ENCODE measurements around the gene RTN3. TPM values are rescaled to one million over a fixed set of nuclear protein-coding genes. Genes with fewer than 3 reads are reported as not detected.
"Not testable (repeated sequence)": the region's sequence is repeated elsewhere in the genome, so short reads cannot be mapped to it uniquely, and the experiment has no call there.

Gene RTN3
- total RNA-seq, 2 experiments from 2014 or later: 46.7 to 47.6 TPM

- DNase-seq: no peak
- Mint-ChIP-seq H3K36me3 (ENCODE audit: low read depth) (no peaks in the 10 kb centered on the region), H3K4me1 (ENCODE audit: low read depth) (peaks cover 34% of the 10 kb centered on the region), H3K9me3 (no peaks in the 10 kb centered on the region), H3K27me3 (ENCODE audit: low read depth) (no peaks in the 10 kb centered on the region), H3K27ac (no peak overlapping the region), H3K4me3 (peak overlapping the region; percentile 91)
- CTCF ChIA-PET: interaction anchor here (0.6 to 2.0 kb wide), 3 partner anchors 10 to 129 kb away, joined by 3 to 8 read pairs (median 6); no protein-coding TSS in a partner anchor
- intact Hi-C loops (cut with micrococcal nuclease): loop anchor here (10.0 kb wide), 1 partner anchor 1129 kb away; no protein-coding TSS in a partner anchor
Observed at GRCh38 chr11:63683133-63683991, 2.1 kb downstream of the RTN3 start.

- H3K27me3 Mint-ChIP-seq (ENCODE audit: low read depth); H3K9me3 Mint-ChIP-seq; H3K4me3 Mint-ChIP-seq; DNase-seq; H3K36me3 Mint-ChIP-seq (ENCODE audit: low read depth); H3K27ac Mint-ChIP-seq: not testable (repeated sequence)
- CTCF ChIA-PET: interaction anchor here (0.7 kb wide), 1 partner anchor 28 kb away, joined by 3 read pairs; no protein-coding TSS in a partner anchor
- H3K4me1 Mint-ChIP-seq (ENCODE audit: low read depth): peaks cover 41% of the 10 kb centered on the region
- intact Hi-C loops (cut with micrococcal nuclease): loop anchor here (10.0 kb wide), 1 partner anchor 1130 kb away; no protein-coding TSS in a partner anchor
Observed at GRCh38 chr11:63685158-63685721, 3.9 kb downstream of the RTN3 start.

DNA sequence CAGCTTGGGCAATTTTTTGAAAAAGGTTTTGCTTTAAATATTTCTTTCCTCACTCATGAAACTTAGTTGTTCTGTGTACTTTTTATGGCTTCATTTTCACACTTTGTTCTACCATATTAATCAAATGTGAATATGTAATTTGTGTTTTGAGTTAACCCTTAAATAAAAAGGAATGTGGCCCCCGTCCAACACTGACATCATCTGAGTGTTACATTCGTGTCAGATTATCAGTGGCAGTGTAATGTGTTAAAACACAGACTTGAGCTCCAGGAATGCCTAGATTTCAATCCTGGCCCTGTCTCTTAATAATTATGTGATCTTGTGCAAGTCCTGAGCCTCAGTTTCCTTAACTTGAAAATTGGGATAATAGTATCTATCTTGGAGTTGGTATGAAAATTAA, 5.6 kb downstream of the RTN3 start:
- no peak for DNase-seq
- Mint-ChIP-seq H3K27ac (no peak overlapping the region), H3K4me1 (ENCODE audit: low read depth) (peaks cover 33% of the 10 kb centered on the region), H3K36me3 (ENCODE audit: low read depth) (no peaks in the 10 kb centered on the region), H3K27me3 (ENCODE audit: low read depth) (no peaks in the 10 kb centered on the region), H3K9me3 (no peaks in the 10 kb centered on the region), H3K4me3 (no peak overlapping the region)
- CTCF ChIA-PET: interaction anchor here (0.6 to 0.7 kb wide), 2 partner anchors 208 to 243 kb away, joined by 3 read pairs; no protein-coding TSS in a partner anchor
- intact Hi-C loops (cut with micrococcal nuclease): loop anchor here (10.0 kb wide), 1 partner anchor 1132 kb away; no protein-coding TSS in a partner anchor

GRCh38 chr11:63687845-63688244, 6.5 kb downstream of the RTN3 start:
- Mint-ChIP-seq H3K36me3 (ENCODE audit: low read depth) (no peaks in the 10 kb centered on the region), H3K4me1 (ENCODE audit: low read depth) (peaks cover 26% of the 10 kb centered on the region), H3K27me3 (ENCODE audit: low read depth) (no peaks in the 10 kb centered on the region), H3K9me3 (no peaks in the 10 kb centered on the region), H3K27ac (no peak overlapping the region), H3K4me3 (no peak overlapping the region)
- intact Hi-C loops (cut with micrococcal nuclease): loop anchor here (1.0 to 10.0 kb wide), 2 partner anchors 121 to 1133 kb away; no protein-coding TSS in a partner anchor
- peak; percentile 49 for DNase-seq
- CTCF ChIA-PET: no interaction called here

DNA sequence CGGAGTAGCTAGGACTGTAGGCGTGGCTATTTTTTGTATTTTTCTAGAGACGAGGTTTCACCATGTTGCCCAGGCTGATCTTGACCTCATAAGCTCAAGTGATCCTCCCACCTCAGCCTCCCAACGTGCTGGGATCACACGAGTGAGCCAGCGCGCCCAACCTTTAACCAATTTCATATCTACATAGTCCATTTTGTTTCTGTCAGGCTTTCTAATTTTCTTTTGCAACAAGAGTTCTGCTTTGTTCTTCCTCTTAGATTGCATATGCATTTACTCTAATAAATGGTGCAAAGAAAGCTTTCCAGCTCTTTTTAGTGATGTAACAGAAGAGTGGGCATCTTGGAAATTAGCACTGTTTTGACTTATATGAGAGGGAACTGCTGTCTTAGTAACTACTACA, 13.3 kb downstream of the RTN3 start:
- DNase-seq: no peak
- Mint-ChIP-seq H3K4me3 (no peak overlapping the region), H3K27ac (no peak overlapping the region), H3K36me3 (ENCODE audit: low read depth) (no peaks in the 10 kb centered on the region), H3K9me3 (no peaks in the 10 kb centered on the region), H3K27me3 (ENCODE audit: low read depth) (no peaks in the 10 kb centered on the region), H3K4me1 (ENCODE audit: low read depth) (peaks cover 1% of the 10 kb centered on the region)
- intact Hi-C loops (cut with micrococcal nuclease): no loop called here
- CTCF ChIA-PET: interaction anchor here (1.6 kb wide), 1 partner anchor 44 kb away, joined by 7 read pairs; no protein-coding TSS in a partner anchor

DNA sequence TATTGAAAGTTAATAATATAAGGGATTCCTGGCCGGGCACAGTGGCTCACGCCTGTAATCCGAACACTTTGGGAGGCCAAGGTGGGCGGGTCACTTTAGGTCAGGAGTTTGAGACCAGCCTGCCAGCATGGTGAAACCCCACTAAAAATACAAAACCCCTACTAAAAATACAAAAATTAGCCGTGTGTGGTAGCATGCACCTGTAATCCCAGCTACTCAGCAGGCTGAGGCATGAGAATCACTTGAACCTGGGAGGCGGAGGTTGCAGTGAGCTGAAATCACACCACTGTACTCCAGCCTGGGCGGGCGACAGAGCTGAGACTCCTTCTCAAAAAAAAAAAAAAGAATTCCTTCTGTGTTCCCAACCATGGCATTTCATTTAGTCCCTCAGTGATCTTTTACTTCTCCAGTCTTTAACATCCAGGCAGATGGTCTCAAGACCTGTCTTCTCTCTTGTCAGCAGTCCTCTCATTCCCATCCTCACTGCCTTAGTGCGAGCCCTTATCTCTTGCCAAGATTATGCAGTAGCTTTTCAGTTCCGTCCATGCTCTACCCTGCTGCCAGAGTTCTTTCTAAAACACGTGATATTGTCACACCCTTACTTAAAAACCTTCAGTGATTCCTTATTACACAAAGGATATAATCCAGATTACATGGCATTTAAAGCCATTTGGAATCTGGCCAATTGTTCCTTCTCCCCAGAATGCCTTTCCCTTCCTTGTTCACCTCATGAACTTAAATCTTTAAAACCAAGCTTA, 17.9 kb downstream of the RTN3 start:
- intact Hi-C loops (cut with micrococcal nuclease): no loop called here
- no peak for DNase-seq
- CTCF ChIA-PET: no interaction called here
- Mint-ChIP-seq H3K27me3 (ENCODE audit: low read depth) (no peaks in the 10 kb centered on the region), H3K36me3 (ENCODE audit: low read depth) (peaks cover 1% of the 10 kb centered on the region), H3K9me3 (no peaks in the 10 kb centered on the region), H3K27ac (no peak overlapping the region), H3K4me1 (ENCODE audit: low read depth) (peaks cover 3% of the 10 kb centered on the region), H3K4me3 (no peak overlapping the region)

DNA sequence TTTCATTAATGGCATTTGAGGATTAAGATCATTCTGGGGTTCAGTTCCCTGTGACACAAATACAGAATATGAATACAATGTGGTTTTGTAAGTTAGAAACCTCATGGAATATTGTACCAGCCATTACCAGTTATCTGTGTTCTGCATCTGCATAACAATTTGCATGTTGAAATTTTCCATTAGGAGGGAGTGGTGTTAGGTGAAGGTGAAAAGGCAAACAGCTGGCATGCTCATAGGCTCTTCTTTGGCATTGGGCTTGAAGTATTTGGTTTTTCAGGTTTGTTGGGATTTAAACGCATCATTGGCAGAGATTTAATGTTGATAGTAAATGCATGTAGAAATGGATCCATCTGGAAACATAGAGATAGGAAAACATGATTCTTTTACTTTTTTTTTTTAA, 18.6 kb downstream of the RTN3 start:
- Mint-ChIP-seq H3K4me3 (no peak overlapping the region), H3K9me3 (no peaks in the 10 kb centered on the region), H3K4me1 (ENCODE audit: low read depth) (peaks cover 3% of the 10 kb centered on the region), H3K27me3 (ENCODE audit: low read depth) (no peaks in the 10 kb centered on the region), H3K36me3 (ENCODE audit: low read depth) (peaks cover 1% of the 10 kb centered on the region), H3K27ac (no peak overlapping the region)
- DNase-seq: no peak
- CTCF ChIA-PET: interaction anchor here (0.7 kb wide), 1 partner anchor 220 kb away, joined by 4 read pairs; no protein-coding TSS in a partner anchor
- intact Hi-C loops (cut with micrococcal nuclease): no loop called here

- no peak overlapping the region for H3K4me3 Mint-ChIP-seq
- intact Hi-C loops (cut with micrococcal nuclease): no loop called here
- H3K4me1 Mint-ChIP-seq (ENCODE audit: low read depth): no peaks in the 10 kb centered on the region
- CTCF ChIA-PET: interaction anchor here (0.7 kb wide), 1 partner anchor 78 kb away, joined by 3 read pairs; no protein-coding TSS in a partner anchor
- no peak for DNase-seq
- H3K27ac Mint-ChIP-seq: no peak overlapping the region
- H3K9me3 Mint-ChIP-seq: no peaks in the 10 kb centered on the region
- H3K27me3 Mint-ChIP-seq (ENCODE audit: low read depth): no peaks in the 10 kb centered on the region
- peaks cover 1% of the 10 kb centered on the region for H3K36me3 Mint-ChIP-seq (ENCODE audit: low read depth)
Observed at GRCh38 chr11:63705526-63705925, 24.2 kb downstream of the RTN3 start.

- no peak overlapping the region for H3K27ac Mint-ChIP-seq
- no peaks in the 10 kb centered on the region for H3K27me3 Mint-ChIP-seq (ENCODE audit: low read depth)
- no peaks in the 10 kb centered on the region for H3K4me1 Mint-ChIP-seq (ENCODE audit: low read depth)
- H3K36me3 Mint-ChIP-seq (ENCODE audit: low read depth): no peaks in the 10 kb centered on the region
- intact Hi-C loops (cut with micrococcal nuclease): no loop called here
- H3K4me3 Mint-ChIP-seq: no peak overlapping the region
- H3K9me3 Mint-ChIP-seq: no peaks in the 10 kb centered on the region
- DNase-seq: no peak
- CTCF ChIA-PET: no interaction called here
Observed at GRCh38 chr11:63708764-63709163, 27.5 kb downstream of the RTN3 start.

DNA sequence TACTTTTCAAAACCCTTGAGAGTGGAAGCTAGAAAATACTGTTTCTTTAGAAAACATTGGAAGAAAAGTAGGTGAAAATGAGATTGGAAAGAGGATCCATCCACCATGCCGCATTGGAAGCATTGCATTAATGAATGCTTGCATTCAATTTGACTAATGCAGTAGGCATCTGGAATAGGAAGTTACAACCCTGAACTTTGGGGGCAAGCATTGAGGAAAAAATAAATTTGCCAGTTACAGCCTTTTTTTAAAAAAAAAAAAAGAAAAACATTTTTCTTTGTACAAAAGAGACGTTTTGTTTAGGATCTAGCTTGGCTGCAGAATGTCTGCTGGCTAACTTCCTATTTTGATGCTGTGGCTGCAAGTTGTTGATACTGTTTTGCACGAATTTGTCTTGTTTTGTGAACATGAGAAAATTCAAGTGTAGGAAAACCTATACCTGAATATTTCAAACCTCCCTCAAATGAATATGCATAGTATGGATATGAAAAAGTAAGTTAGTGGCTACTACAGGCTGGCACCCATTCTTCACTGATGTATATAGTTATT, 28.1 kb downstream of the RTN3 start:
- intact Hi-C loops (cut with micrococcal nuclease): no loop called here
- CTCF ChIA-PET: no interaction called here
- no peak overlapping the region for H3K27ac Mint-ChIP-seq
- H3K4me1 Mint-ChIP-seq (ENCODE audit: low read depth): no peaks in the 10 kb centered on the region
- H3K4me3 Mint-ChIP-seq: no peak overlapping the region
- no peaks in the 10 kb centered on the region for H3K36me3 Mint-ChIP-seq (ENCODE audit: low read depth)
- no peaks in the 10 kb centered on the region for H3K9me3 Mint-ChIP-seq
- H3K27me3 Mint-ChIP-seq (ENCODE audit: low read depth): no peaks in the 10 kb centered on the region
- DNase-seq: no peak

DNA sequence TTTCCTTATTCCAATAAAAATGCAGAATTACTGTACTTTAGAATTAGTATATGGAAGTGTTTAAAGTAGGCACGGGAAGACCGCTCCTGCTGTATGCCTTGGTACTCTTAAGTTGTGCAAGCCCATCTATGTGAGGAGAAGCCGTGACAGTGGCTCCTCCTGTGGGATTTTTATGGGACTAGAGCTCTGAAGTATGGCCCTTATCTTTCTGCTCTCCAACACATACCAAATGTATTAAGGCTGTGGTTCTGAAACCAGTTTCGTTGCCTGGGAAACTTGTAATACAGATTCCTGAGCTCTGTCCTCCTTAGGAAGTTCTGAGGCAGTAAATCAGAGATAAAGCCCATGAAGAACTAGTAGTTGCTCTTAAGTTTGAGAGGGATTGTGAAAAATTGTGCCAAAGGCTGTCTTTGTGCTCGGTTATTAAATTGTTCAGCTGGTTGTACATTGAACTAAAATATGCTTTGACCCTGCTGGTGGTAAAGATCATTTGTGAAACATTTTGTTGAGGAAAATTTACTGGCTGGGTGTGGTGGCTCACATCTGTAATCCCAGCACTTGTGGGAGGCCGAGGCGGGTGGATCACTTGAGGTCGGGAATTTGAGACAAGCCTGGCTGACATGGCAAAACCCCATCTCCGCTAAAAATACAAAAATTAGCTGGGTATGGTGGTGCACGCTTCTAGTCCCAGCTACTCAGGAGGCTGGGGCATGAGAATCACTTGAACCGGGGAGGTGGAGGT, 29.3 kb downstream of the RTN3 start:
- peaks cover 6% of the 10 kb centered on the region for H3K4me1 Mint-ChIP-seq (ENCODE audit: low read depth)
- CTCF ChIA-PET: no interaction called here
- intact Hi-C loops (cut with micrococcal nuclease): no loop called here
- H3K36me3 Mint-ChIP-seq (ENCODE audit: low read depth): no peaks in the 10 kb centered on the region
- DNase-seq: no peak
- no peak overlapping the region for H3K4me3 Mint-ChIP-seq
- H3K27me3 Mint-ChIP-seq (ENCODE audit: low read depth): no peaks in the 10 kb centered on the region
- no peaks in the 10 kb centered on the region for H3K9me3 Mint-ChIP-seq
- no peak overlapping the region for H3K27ac Mint-ChIP-seq
